Naive B cell (primary cell): ENCODE data around the gene FBXL4. TPM values are rescaled to one million over a fixed set of nuclear protein-coding genes. Genes with fewer than 3 reads are reported as not detected.

Source experiments
- ATAC-seq, 2 donors: fragments of 150-1000 bp; cut with Tn5 transposase; 2 replicates each; pipeline ENCODE4 v1.10.0; 2021; ENCODE audit warnings: low read depth in 2 of 2, mild to moderate bottlenecking in 2 of 2, moderate library complexity in 2 of 2
- DNase-seq: peaks from one replicate; pipeline ENCODE4 v3.0.0; 2022
- H3K27ac Mint-ChIP-seq, 6 donors: one replicate each; pipeline ENCODE4 v1.8.0; 2020 to 2022; ENCODE audit warnings: mild to moderate bottlenecking in 6 of 6, mixed read lengths in 6 of 6, moderate library complexity in 5 of 6, inconsistent platforms in 2 of 6
- H3K27me3 Mint-ChIP-seq, 3 donors: one replicate each; pipeline ENCODE4 v1.8.0; 2021 to 2022; ENCODE audit warnings: mixed read lengths in 3 of 3, mild to moderate bottlenecking in 1 of 3
- H3K36me3 Mint-ChIP-seq, 2 donors: one replicate each; pipeline ENCODE4 v1.8.0; 2020 to 2022; ENCODE audit warnings: mixed read lengths in 2 of 2, inconsistent platforms in 1 of 2, mild to moderate bottlenecking in 1 of 2
- H3K4me1 Mint-ChIP-seq, 3 donors: one replicate each; pipeline ENCODE4 v1.8.0; 2020 to 2022; ENCODE audit warnings: mixed read lengths in 3 of 3, inconsistent platforms in 1 of 3, mild to moderate bottlenecking in 1 of 3, moderate library complexity in 1 of 3
- H3K4me3 Mint-ChIP-seq, 8 donors: one replicate each; pipeline ENCODE4 v1.8.0; 2020 to 2022; ENCODE audit warnings: mild to moderate bottlenecking in 8 of 8, mixed read lengths in 8 of 8, moderate library complexity in 8 of 8, inconsistent platforms in 2 of 8
- H3K9me3 Mint-ChIP-seq, 7 donors: one replicate each; pipeline ENCODE4 v1.8.0; 2020 to 2022; ENCODE audit warnings: mixed read lengths in 7 of 7, mild to moderate bottlenecking in 5 of 7, inconsistent platforms in 2 of 7, moderate library complexity in 1 of 7
- polyA plus RNA-seq, 6 donors: library from polyadenylated mRNA; unstranded; fragments of 300-500 nt; fragmentation: Illumina TruSeq; gene quantifications; one replicate each; pipeline ENCODE4 v1.2.3, GENCODE V29; 2021; ENCODE audit warnings: low read depth in 6 of 6

FBXL4 gene
- polyA plus RNA-seq, 6 donors from 2014 or later = 13.2 to 23.2 (median 18.5) TPM

- ATAC-seq = no peak
- no peak for DNase-seq
- Mint-ChIP-seq H3K4me1 (peaks cover 0 to 7% (median 6%) of the 10 kb centered on the region in 3 donors), H3K27ac (no peak overlapping the region), H3K36me3 (peaks cover 50 to 73% of the 10 kb centered on the region in 2 donors), H3K9me3 (peaks cover 0 to 12% (median 6%) of the 10 kb centered on the region in 7 donors), H3K4me3 (no peak overlapping the region), H3K27me3 (no peaks in the 10 kb centered on the region)
Observed at GRCh38 chr6:98904096-98904495, 43.6 kb downstream of the FBXL4 start.

GRCh38 chr6:98900706-98901105 lies 47.0 kb downstream of the FBXL4 start:
- Mint-ChIP-seq H3K9me3 (peaks cover 2 to 15% (median 4%) of the 10 kb centered on the region in 7 donors), H3K27ac (peak overlapping the region in 1 of 6 donors; percentile 39), H3K4me3 (no peak overlapping the region), H3K4me1 (peaks cover 10 to 15% (median 10%) of the 10 kb centered on the region in 3 donors), H3K36me3 (peaks cover 41 to 74% of the 10 kb centered on the region in 2 donors), H3K27me3 (no peaks in the 10 kb centered on the region)
- DNase-seq = no peak
- no peak for ATAC-seq

- H3K4me1 Mint-ChIP-seq = peaks cover 6 to 15% (median 10%) of the 10 kb centered on the region in 3 donors
- no peak overlapping the region for H3K27ac Mint-ChIP-seq
- H3K27me3 Mint-ChIP-seq = no peaks in the 10 kb centered on the region
- DNase-seq (no peak), ATAC-seq (no peak)
- peaks cover 35 to 36% of the 10 kb centered on the region in 2 donors for H3K36me3 Mint-ChIP-seq
- H3K9me3 Mint-ChIP-seq = peaks cover 0 to 12% (median 4%) of the 10 kb centered on the region in 7 donors
- no peak overlapping the region for H3K4me3 Mint-ChIP-seq
Observed at GRCh38 chr6:98894810-98895209, 52.9 kb downstream of the FBXL4 start.

- no peaks in the 10 kb centered on the region for H3K4me1 Mint-ChIP-seq
- no peak overlapping the region for H3K4me3 Mint-ChIP-seq
- ATAC-seq (no peak), DNase-seq (no peak)
- no peaks in the 10 kb centered on the region for H3K27me3 Mint-ChIP-seq
- H3K36me3 Mint-ChIP-seq = peaks cover 3 to 8% of the 10 kb centered on the region in 2 donors
- no peak overlapping the region for H3K27ac Mint-ChIP-seq
- no peaks in the 10 kb centered on the region for H3K9me3 Mint-ChIP-seq
Observed at GRCh38 chr6:98887650-98888049, 60.1 kb downstream of the FBXL4 start.

GRCh38 chr6:98885330-98885729 lies 62.4 kb downstream of the FBXL4 start:
- Mint-ChIP-seq H3K4me3 (peak overlapping the region in 1 of 8 donors; percentile 44), H3K27ac (no peak overlapping the region)

GRCh38 chr6:98880486-98880885 lies 67.3 kb downstream of the FBXL4 start:
- Mint-ChIP-seq H3K9me3 (peaks cover 0 to 1% (median 0%) of the 10 kb centered on the region in 7 donors), H3K4me1 (peaks cover 0 to 7% (median 0%) of the 10 kb centered on the region in 3 donors), H3K4me3 (no peak overlapping the region), H3K27ac (no peak overlapping the region), H3K36me3 (peaks cover 23 to 25% of the 10 kb centered on the region in 2 donors), H3K27me3 (no peaks in the 10 kb centered on the region)
- no peak for DNase-seq
- no peak for ATAC-seq

More at GRCh38 chr6:98885330-98885729, 62.4 kb downstream of the FBXL4 start:
- DNase-seq (no peak), ATAC-seq (no peak)
- H3K4me1 Mint-ChIP-seq = no peaks in the 10 kb centered on the region
- H3K36me3 Mint-ChIP-seq = peaks cover 3 to 7% of the 10 kb centered on the region in 2 donors
- H3K27me3 Mint-ChIP-seq = no peaks in the 10 kb centered on the region
- no peaks in the 10 kb centered on the region for H3K9me3 Mint-ChIP-seq

GRCh38 chr6:98877250-98877649 lies 70.5 kb downstream of the FBXL4 start:
- ATAC-seq = no peak
- Mint-ChIP-seq H3K9me3 (peaks cover 0 to 1% (median 0%) of the 10 kb centered on the region in 7 donors), H3K4me3 (no peak overlapping the region), H3K27ac (no peak overlapping the region), H3K4me1 (peaks cover 0 to 7% (median 0%) of the 10 kb centered on the region in 3 donors), H3K27me3 (no peaks in the 10 kb centered on the region), H3K36me3 (peaks cover 25 to 26% of the 10 kb centered on the region in 2 donors)
- DNase-seq = no peak

GRCh38 chr6:98875375-98875774 lies 72.4 kb downstream of the FBXL4 start:
- ATAC-seq (no peak), DNase-seq (no peak)
- H3K36me3 Mint-ChIP-seq = peaks cover 24 to 30% of the 10 kb centered on the region in 2 donors
- peaks cover 0 to 7% (median 0%) of the 10 kb centered on the region in 3 donors for H3K4me1 Mint-ChIP-seq
- no peaks in the 10 kb centered on the region for H3K27me3 Mint-ChIP-seq
- H3K27ac Mint-ChIP-seq = no peak overlapping the region
- no peak overlapping the region for H3K4me3 Mint-ChIP-seq
- H3K9me3 Mint-ChIP-seq = peaks cover 0 to 1% (median 0%) of the 10 kb centered on the region in 7 donors

GRCh38 chr6:98871821-98872220 lies 75.9 kb downstream of the FBXL4 start:
- Mint-ChIP-seq H3K36me3 (peaks cover 15 to 21% of the 10 kb centered on the region in 2 donors), H3K27me3 (no peaks in the 10 kb centered on the region), H3K4me3 (no peak overlapping the region), H3K27ac (peak overlapping the region in 1 of 6 donors; percentile 22), H3K9me3 (peaks cover 0 to 2% (median 0%) of the 10 kb centered on the region in 7 donors), H3K4me1 (peaks cover 0 to 3% (median 0%) of the 10 kb centered on the region in 3 donors)
- ATAC-seq (no peak), DNase-seq (no peak)

GRCh38 chr6:98871057-98871456 lies 76.7 kb downstream of the FBXL4 start:
- ATAC-seq (no peak), DNase-seq (no peak)
- no peak overlapping the region for H3K4me3 Mint-ChIP-seq
- no peaks in the 10 kb centered on the region for H3K27me3 Mint-ChIP-seq
- peaks cover 12 to 20% of the 10 kb centered on the region in 2 donors for H3K36me3 Mint-ChIP-seq
- no peak overlapping the region for H3K27ac Mint-ChIP-seq
- H3K9me3 Mint-ChIP-seq = peaks cover 0 to 2% (median 0%) of the 10 kb centered on the region in 7 donors
- no peaks in the 10 kb centered on the region for H3K4me1 Mint-ChIP-seq

GRCh38 chr6:98864497-98864896 lies 83.2 kb downstream of the FBXL4 start:
- DNase-seq (no peak), ATAC-seq (no peak)
- H3K9me3 Mint-ChIP-seq = peaks cover 0 to 2% (median 0%) of the 10 kb centered on the region in 7 donors
- no peaks in the 10 kb centered on the region for H3K4me1 Mint-ChIP-seq
- no peak overlapping the region for H3K27ac Mint-ChIP-seq
- no peak overlapping the region for H3K4me3 Mint-ChIP-seq
- peaks cover 8 to 13% of the 10 kb centered on the region in 2 donors for H3K36me3 Mint-ChIP-seq
- H3K27me3 Mint-ChIP-seq = no peaks in the 10 kb centered on the region

- Mint-ChIP-seq H3K27me3 (peaks cover 44 to 61% (median 60%) of the 10 kb centered on the region in 3 donors), H3K9me3 (peaks cover 0 to 3% (median 0%) of the 10 kb centered on the region in 7 donors), H3K27ac (peak overlapping the region in 2 of 6 donors; percentile 24 to 51), H3K4me3 (peak overlapping the region in 4 of 8 donors; percentile 26 to 51 (median 38)), H3K4me1 (peaks cover 17 to 34% (median 32%) of the 10 kb centered on the region in 3 donors), H3K36me3 (peaks cover 7 to 10% of the 10 kb centered on the region in 2 donors)
- ATAC-seq = no peak
- DNase-seq = no peak
Observed at GRCh38 chr6:98848539-98849242, 99.1 kb downstream of the FBXL4 start.

- H3K27me3 Mint-ChIP-seq = peaks cover 49 to 69% (median 68%) of the 10 kb centered on the region in 3 donors
- H3K27ac Mint-ChIP-seq = peak overlapping the region in 2 of 6 donors; percentile 24 to 56
- ATAC-seq (peak; percentile 17 to 24), DNase-seq (no peak)
- peaks cover 0 to 3% (median 0%) of the 10 kb centered on the region in 7 donors for H3K9me3 Mint-ChIP-seq
- peak overlapping the region in 5 of 8 donors; percentile 26 to 72 (median 53) for H3K4me3 Mint-ChIP-seq
- H3K36me3 Mint-ChIP-seq = peaks cover 7 to 10% of the 10 kb centered on the region in 2 donors
- peaks cover 22 to 41% (median 37%) of the 10 kb centered on the region in 3 donors for H3K4me1 Mint-ChIP-seq
Observed at GRCh38 chr6:98847779-98848538, 99.8 kb downstream of the FBXL4 start.
